Calu3 (cell line): Measurements from ENCODE around the gene OSBPL7. TPM values are rescaled to one million over a fixed set of nuclear protein-coding genes. Genes with fewer than 3 reads are reported as not detected.
A peak's percentile ranks its signal among the peaks of the same experiment; 100 is the strongest.

ENCODE experiments used
- BruUV-seq: library from RNA; stranded (reverse); fragments of 400-500 nt; replicated peaks from 2 replicates; lab custom pipeline; 2021; lab: Mats Ljungman, UMichigan
- CTCF ChIA-PET: fragments of 300-600 bp; sonication (Branson Sonifier 250); formaldehyde crosslinking; loops from one replicate; lab custom pipeline; 2022; ENCODE audit warnings: antibody characterized with exemption; lab: Charles Lee
- DNase-seq: peaks from one replicate; pipeline ENCODE4 v3.0.0; 2022
- H3K27ac Mint-ChIP-seq: one replicate; pipeline ENCODE4 v1.8.0; 2022; ENCODE audit warnings: mixed read lengths; ENCODE audit not compliant: unreplicated experiment
- H3K27me3 Mint-ChIP-seq: one replicate; pipeline ENCODE4 v1.8.0; 2022; ENCODE audit warnings: mixed read lengths; ENCODE audit not compliant: unreplicated experiment
- H3K36me3 Mint-ChIP-seq: one replicate; pipeline ENCODE4 v1.8.0; 2022; ENCODE audit warnings: mild to moderate bottlenecking, moderate library complexity, mixed read lengths; ENCODE audit not compliant: insufficient read depth, unreplicated experiment
- H3K4me1 Mint-ChIP-seq: one replicate; pipeline ENCODE4 v1.8.0; 2022; ENCODE audit warnings: mild to moderate bottlenecking, low read depth, mixed read lengths; ENCODE audit not compliant: unreplicated experiment
- H3K4me3 Mint-ChIP-seq: one replicate; pipeline ENCODE4 v1.8.0; 2022; ENCODE audit warnings: mild to moderate bottlenecking, low read depth, moderate library complexity, mixed read lengths; ENCODE audit not compliant: unreplicated experiment
- H3K9me3 Mint-ChIP-seq: one replicate; pipeline ENCODE4 v1.8.0; 2022; ENCODE audit warnings: low read depth, mixed read lengths; ENCODE audit not compliant: unreplicated experiment
- intact Hi-C: fragments of 100-400 bp; cut with micrococcal nuclease; formaldehyde crosslinking; loops from one replicate; pipeline ENCODE4 v1.10.0; 2022; ENCODE audit not compliant: unreplicated experiment
- total RNA-seq: library from RNA; stranded (reverse); gene quantifications from 2 replicates; pipeline ENCODE4 v1.2.3, GENCODE V29; 2022
- TF ChIP-seq, protein P1 (sequence below): fragments of 200-600 bp; IDR thresholded peaks from one replicate; pipeline ENCODE4 v1.8.0; 2022; ENCODE audit warnings: antibody characterized with exemption; ENCODE audit not compliant: unreplicated experiment

OSBPL7 gene
- total RNA-seq, 1 experiment from 2014 or later = 58.4 TPM

DNA sequence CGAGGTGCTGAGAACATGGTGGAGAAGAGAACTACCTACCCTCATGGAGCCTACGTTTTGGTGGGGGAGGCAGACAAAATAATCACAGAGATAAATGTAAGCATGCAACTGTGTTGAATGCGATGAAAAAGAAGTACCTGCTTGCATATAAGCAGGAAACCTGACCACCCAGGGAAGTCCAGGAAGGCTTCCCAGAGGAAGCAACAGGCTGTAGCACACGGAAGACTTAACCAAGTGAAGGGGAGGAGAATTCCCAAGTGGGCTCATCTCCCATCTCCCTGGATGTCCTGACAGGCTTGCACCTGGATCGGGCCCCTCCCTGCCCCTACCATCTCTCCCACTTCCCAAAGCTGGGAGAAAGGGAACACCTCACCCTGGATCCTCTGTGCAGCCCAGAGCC lies 17.5 kb upstream of the OSBPL7 start:
- no peaks in the 10 kb centered on the region for H3K27me3 Mint-ChIP-seq
- TF ChIP-seq, protein P1, sequence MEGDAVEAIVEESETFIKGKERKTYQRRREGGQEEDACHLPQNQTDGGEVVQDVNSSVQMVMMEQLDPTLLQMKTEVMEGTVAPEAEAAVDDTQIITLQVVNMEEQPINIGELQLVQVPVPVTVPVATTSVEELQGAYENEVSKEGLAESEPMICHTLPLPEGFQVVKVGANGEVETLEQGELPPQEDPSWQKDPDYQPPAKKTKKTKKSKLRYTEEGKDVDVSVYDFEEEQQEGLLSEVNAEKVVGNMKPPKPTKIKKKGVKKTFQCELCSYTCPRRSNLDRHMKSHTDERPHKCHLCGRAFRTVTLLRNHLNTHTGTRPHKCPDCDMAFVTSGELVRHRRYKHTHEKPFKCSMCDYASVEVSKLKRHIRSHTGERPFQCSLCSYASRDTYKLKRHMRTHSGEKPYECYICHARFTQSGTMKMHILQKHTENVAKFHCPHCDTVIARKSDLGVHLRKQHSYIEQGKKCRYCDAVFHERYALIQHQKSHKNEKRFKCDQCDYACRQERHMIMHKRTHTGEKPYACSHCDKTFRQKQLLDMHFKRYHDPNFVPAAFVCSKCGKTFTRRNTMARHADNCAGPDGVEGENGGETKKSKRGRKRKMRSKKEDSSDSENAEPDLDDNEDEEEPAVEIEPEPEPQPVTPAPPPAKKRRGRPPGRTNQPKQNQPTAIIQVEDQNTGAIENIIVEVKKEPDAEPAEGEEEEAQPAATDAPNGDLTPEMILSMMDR = no peak
- H3K27ac Mint-ChIP-seq = no peak overlapping the region
- intact Hi-C loops = no loop called here
- peak overlapping the region; percentile 92 for H3K4me3 Mint-ChIP-seq
- CTCF ChIA-PET = interaction anchor here (7.5 kb wide), 1 partner anchor 51 kb away, joined by 137 read pairs; no protein-coding TSS in a partner anchor
- DNase-seq = no peak
- H3K4me1 Mint-ChIP-seq = peaks cover 26% of the 10 kb centered on the region
- no TSS peak for BruUV-seq
- H3K9me3 Mint-ChIP-seq = no peaks in the 10 kb centered on the region
- peaks cover 23% of the 10 kb centered on the region for H3K36me3 Mint-ChIP-seq

DNA sequence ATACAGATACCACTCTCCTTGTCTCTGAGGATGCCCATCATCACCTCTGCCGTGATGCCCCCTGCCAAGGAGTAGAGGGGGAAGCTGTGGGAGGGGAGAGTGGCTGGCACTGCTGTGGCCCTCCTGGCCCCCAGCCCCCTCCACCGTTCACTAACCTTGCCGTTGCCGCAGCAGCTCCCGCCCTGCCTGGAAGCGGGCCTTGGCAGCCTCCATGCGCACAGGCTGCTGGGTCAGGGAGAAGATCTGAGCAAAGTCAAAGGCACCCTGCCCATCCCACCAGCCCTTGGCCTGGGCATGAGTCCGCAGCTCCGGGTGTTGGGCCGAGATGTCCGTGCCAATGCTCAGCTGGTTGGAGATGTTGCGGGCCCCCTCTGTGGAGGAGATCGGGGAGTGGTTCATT lies 17.0 kb upstream of the OSBPL7 start:
- Mint-ChIP-seq H3K4me3 (no peak overlapping the region), H3K4me1 (peaks cover 26% of the 10 kb centered on the region), H3K36me3 (peaks cover 23% of the 10 kb centered on the region), H3K9me3 (no peaks in the 10 kb centered on the region), H3K27me3 (no peaks in the 10 kb centered on the region), H3K27ac (no peak overlapping the region)
- TF ChIP-seq, protein P1 = no peak
- DNase-seq = no peak
- BruUV-seq = no TSS peak
- intact Hi-C loops = no loop called here
- CTCF ChIA-PET = no interaction called here

DNA sequence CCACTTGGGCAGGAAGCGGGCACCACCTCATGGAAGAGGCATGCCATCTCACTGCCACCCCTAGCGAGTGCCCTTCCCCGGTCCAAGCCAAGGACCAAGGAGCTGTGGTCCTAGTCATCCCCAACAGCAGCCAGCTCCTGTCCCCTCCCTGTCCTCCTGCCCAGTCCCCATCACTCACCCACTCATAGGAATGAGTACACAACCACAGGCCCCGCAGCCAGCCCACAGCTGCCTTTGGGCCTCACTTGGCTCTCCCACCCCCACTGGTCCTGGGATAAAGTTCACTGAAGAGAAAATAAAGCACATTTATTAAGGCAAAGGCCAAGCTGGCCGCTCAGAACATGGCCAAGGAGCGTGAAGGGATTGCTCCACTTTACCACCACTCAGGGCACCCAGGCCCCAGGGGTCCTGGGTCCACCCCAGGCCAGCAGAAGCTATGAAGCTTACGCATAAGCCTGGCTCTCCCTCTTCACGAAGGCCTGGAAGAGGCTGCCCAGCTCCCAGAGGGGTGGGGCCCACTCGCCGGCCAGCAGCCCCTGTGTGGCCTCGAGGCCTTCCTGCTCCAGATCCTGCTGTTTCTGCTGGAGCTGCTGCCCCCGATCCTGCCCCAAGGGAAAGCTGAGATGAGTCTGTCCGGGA lies 15.9 kb upstream of the OSBPL7 start:
- Mint-ChIP-seq H3K27ac (no peak overlapping the region), H3K4me1 (peaks cover 15% of the 10 kb centered on the region), H3K4me3 (no peak overlapping the region), H3K9me3 (no peaks in the 10 kb centered on the region), H3K36me3 (peaks cover 28% of the 10 kb centered on the region), H3K27me3 (no peaks in the 10 kb centered on the region)
- TF ChIP-seq, protein P1 = no peak
- CTCF ChIA-PET = interaction anchor here (0.9 to 1.5 kb wide), 4 partner anchors 10 to 52 kb away, joined by 3 read pairs; partner anchors contain the start of gene OSBPL7
- BruUV-seq = no TSS peak
- no peak for DNase-seq
- intact Hi-C loops = no loop called here

DNA sequence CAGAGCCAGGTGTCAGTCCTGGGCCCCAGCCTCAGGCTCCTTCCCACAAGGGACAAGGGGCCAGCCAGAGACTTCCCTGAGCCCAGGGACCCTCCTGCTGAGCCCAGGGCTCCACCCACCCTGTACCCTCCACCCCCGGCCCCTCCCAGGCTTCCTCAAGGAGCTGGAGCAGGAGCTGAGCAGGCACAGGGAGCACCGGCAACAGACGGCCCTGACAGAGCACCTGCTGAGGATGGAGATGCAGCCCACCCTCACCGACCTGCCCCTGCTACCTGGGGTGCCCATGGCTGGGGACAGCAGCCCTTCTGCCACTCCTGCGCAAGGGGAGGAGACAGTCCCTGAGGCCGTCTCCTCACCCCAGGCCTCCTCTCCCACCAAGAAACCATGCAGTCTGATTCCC lies 15.0 kb upstream of the OSBPL7 start:
- H3K36me3 Mint-ChIP-seq = peaks cover 36% of the 10 kb centered on the region
- H3K4me1 Mint-ChIP-seq = peaks cover 13% of the 10 kb centered on the region
- BruUV-seq = no TSS peak
- intact Hi-C loops = no loop called here
- CTCF ChIA-PET = interaction anchor here (0.9 to 1.5 kb wide), 2 partner anchors 15 to 50 kb away, joined by 3 read pairs; partner anchors contain the start of gene OSBPL7
- DNase-seq = no peak
- TF ChIP-seq, protein P1 = no peak
- H3K4me3 Mint-ChIP-seq = no peak overlapping the region
- no peak overlapping the region for H3K27ac Mint-ChIP-seq
- H3K9me3 Mint-ChIP-seq = no peaks in the 10 kb centered on the region
- H3K27me3 Mint-ChIP-seq = no peaks in the 10 kb centered on the region
